AG04450 (cell line): ENCODE results near the gene C2CD2. TPM values are rescaled to one million over a fixed set of nuclear protein-coding genes. Genes with fewer than 3 reads are reported as not detected.

Experiments
- CTCF ChIA-PET: fragments of 300-600, 350-600 bp; formaldehyde crosslinking; extraction: SDS; loops from one replicate; lab custom pipeline; 2022; ENCODE audit warnings: antibody characterized with exemption, inconsistent platforms; lab: Charles Lee
- POLR2A ChIA-PET: fragments of 350-600 bp; formaldehyde crosslinking; extraction: SDS; loops from one replicate; lab custom pipeline; 2021; ENCODE audit warnings: antibody characterized with exemption, inconsistent platforms; lab: Yijun Ruan, JAX
- DNase-seq: peaks from one replicate; pipeline ENCODE4 v3.0.0-alpha.2; 2011; ENCODE audit warnings: low read depth, low spot score
- H3K27ac ChIP-seq: one replicate; pipeline ENCODE4 v1.5.1; 2012; ENCODE audit warnings: low read depth, low read length, control low read depth
- H3K27me3 ChIP-seq: one replicate; pipeline ENCODE4 v1.6.0; 2012; ENCODE audit warnings: low read length; ENCODE audit not compliant: control insufficient read depth, insufficient read depth
- H3K4me3 ChIP-seq: 2 replicates; pipeline ENCODE4 v1.5.1; 2011; ENCODE audit warnings: mild to moderate bottlenecking, low read depth, low read length, control low read depth
- H3K9me3 ChIP-seq: 2 replicates; pipeline ENCODE4 v1.5.1; 2012; ENCODE audit warnings: low read length; ENCODE audit not compliant: control insufficient read depth, insufficient read depth
- CTCF ChIP-seq: IDR thresholded peaks from 2 replicates; pipeline ENCODE4 v1.5.1; 2011; ENCODE audit warnings: low read depth, low read length, control low read depth, inconsistent platforms
- polyA plus RNA-seq: library from polyadenylated mRNA; depleted of rRNA; stranded (reverse); fragments of >200 nt; gene quantifications from 2 replicates; pipeline ENCODE4 v1.2.3, GENCODE V29; 2011

The C2CD2 gene
- polyA plus RNA-seq, 1 experiment: 25.4 TPM

GRCh38 chr21:41958886-41959563, 5.2 kb upstream of the C2CD2 start:
- no peaks in the 10 kb centered on the region; the same call in 1 of the 2 replicates for H3K9me3 ChIP-seq
- no peak overlapping the region for H3K27ac ChIP-seq
- no peak overlapping the region for H3K4me3 ChIP-seq
- no peaks in the 10 kb centered on the region for H3K27me3 ChIP-seq
- POLR2A ChIA-PET: interaction anchor here (0.6 to 0.7 kb wide), 2 partner anchors 89 to 327 kb away, joined by 4 read pairs; no protein-coding TSS in a partner anchor
- TF ChIP-seq CTCF: no peak
- DNase-seq: no peak
- CTCF ChIA-PET: interaction anchor here (0.8 kb wide), 1 partner anchor 44 kb away, joined by 3 read pairs; no protein-coding TSS in a partner anchor

- ChIA-PET CTCF (interaction anchor here (0.6 to 2.0 kb wide), 5 partner anchors 28 to 159 kb away, joined by 3 to 10 read pairs (median 3); no protein-coding TSS in a partner anchor), POLR2A (interaction anchor here (0.6 to 0.8 kb wide), 2 partner anchors 160 to 326 kb away, joined by 3 to 4 read pairs; no protein-coding TSS in a partner anchor)
- Histone ChIP-seq H3K4me3 (no peak overlapping the region), H3K27me3 (no peaks in the 10 kb centered on the region), H3K27ac (peak overlapping the region; percentile 94), H3K9me3 (no peaks in the 10 kb centered on the region; the same call in 1 of the 2 replicates)
- peak; percentile 91 for DNase-seq
- peak; percentile 53 for TF ChIP-seq CTCF
Observed at GRCh38 chr21:41957991-41958766, 4.4 kb upstream of the C2CD2 start.

DNA sequence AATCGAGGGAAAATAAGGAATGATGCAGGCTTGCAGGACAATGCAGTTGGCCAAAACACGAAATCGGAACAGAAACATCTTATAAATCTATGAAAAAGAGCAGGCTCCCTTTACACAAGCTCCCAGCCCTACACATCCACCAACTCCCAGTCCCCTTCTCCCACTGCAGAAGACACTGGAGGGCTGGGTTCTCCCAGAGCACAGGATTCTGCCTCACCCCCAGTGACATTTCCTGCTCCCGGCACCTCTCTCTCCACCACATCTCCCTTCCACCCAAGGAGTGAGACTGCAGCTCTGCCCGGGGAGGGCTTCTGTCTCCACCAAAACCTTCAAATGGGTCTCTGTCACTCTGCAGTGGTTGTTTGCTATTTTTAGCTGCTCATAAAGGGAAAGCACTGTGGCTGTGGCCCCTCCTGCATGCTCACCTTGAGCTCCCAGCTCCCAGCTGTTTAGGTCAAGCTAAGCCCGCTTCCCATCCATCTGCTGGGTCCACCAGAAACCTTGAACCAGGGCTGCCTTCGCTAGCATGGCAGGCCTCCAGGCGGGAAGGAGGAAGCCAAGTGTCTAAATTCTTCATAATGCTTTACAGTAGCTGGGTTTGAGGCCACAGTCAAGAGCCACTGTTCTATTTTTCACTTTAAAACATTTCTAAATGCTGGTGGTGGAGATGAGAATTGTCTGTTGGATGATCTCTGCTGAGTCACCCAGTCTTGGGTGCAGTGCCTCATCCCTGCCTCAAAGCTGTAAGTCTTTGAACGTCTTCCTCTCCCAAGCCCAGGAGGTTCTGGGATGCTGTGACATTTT, 3.3 kb upstream of the C2CD2 start:
- H3K9me3 ChIP-seq: no peaks in the 10 kb centered on the region; the same call in 1 of the 2 replicates
- DNase-seq: peak; percentile 50
- no peak overlapping the region for H3K4me3 ChIP-seq
- no peaks in the 10 kb centered on the region for H3K27me3 ChIP-seq
- ChIA-PET CTCF (interaction anchor here (0.5 to 2.0 kb wide), 4 partner anchors 30 to 160 kb away, joined by 3 to 10 read pairs (median 3); no protein-coding TSS in a partner anchor), POLR2A (interaction anchor here (0.8 kb wide), 1 partner anchor 161 kb away, joined by 3 read pairs; no protein-coding TSS in a partner anchor)
- TF ChIP-seq CTCF: no peak
- peak overlapping the region; percentile 94 for H3K27ac ChIP-seq

GRCh38 chr21:41955516-41955915, 1.7 kb upstream of the C2CD2 start:
- Histone ChIP-seq H3K27me3 (no peaks in the 10 kb centered on the region), H3K9me3 (no peaks in the 10 kb centered on the region; the same call in 1 of the 2 replicates), H3K27ac (no peak overlapping the region), H3K4me3 (no peak overlapping the region)
- ChIA-PET POLR2A (no interaction called here), CTCF (no interaction called here)
- no peak for DNase-seq
- no peak for TF ChIP-seq CTCF
